Measurements from ENCODE around the gene KCNMA1.

- TF ChIP-seq CTCF (IDR thresholded peaks at IDR 0.05; ENCODE audit: low read depth, low read length): no peak
- TF ChIP-seq POLR2A (IDR thresholded peaks at IDR 0.05; ENCODE audit: extremely low read depth, insufficient read length): no peak
- no peak for TF ChIP-seq MAX (IDR thresholded peaks at IDR 0.05; ENCODE audit: low read depth, low read length)
Observed at GRCh38 chr10:77144656-77145055, 493.0 kb downstream of the KCNMA1 start.

Data from NB4 (cell line).